Hepatocyte (in vitro differentiated cells): ENCODE data around the gene CREBBP. TPM values are rescaled to one million over a fixed set of nuclear protein-coding genes. Genes with fewer than 3 reads are reported as not detected.

Experiments
- DNase-seq: peaks from one replicate; pipeline ENCODE4 v3.0.0-alpha.2; 2016; ENCODE audit warnings: low spot score
- H2AFZ ChIP-seq: fragments of 200-600 bp; sonication (generic); 2 replicates; pipeline ENCODE4 v1.6.0; 2016; ENCODE audit warnings: antibody characterized with exemption, mild to moderate bottlenecking
- H3K27ac ChIP-seq: fragments of 200-600 bp; sonication (generic); 2 replicates; pipeline ENCODE4 v1.5.1; 2016; ENCODE audit warnings: mild to moderate bottlenecking
- H3K27me3 ChIP-seq: fragments of 200-600 bp; sonication (generic); 2 replicates; pipeline ENCODE4 v1.6.1; 2016
- H3K36me3 ChIP-seq: fragments of 200-600 bp; sonication (generic); replicated peaks from 2 replicates; pipeline ENCODE4 v1.5.1; 2016; ENCODE audit warnings: low read depth; ENCODE audit not compliant: insufficient read depth
- H3K4me1 ChIP-seq: fragments of 200-600 bp; sonication (generic); 2 replicates; pipeline ENCODE4 v1.5.1; 2016; ENCODE audit warnings: mild to moderate bottlenecking, moderate library complexity; ENCODE audit not compliant: insufficient read depth
- H3K4me2 ChIP-seq: fragments of 200-600 bp; sonication (generic); 2 replicates; pipeline ENCODE4 v1.6.0; 2016
- H3K4me3 ChIP-seq: fragments of 200-600 bp; sonication (generic); 2 replicates; pipeline ENCODE4 v1.5.1; 2016; ENCODE audit warnings: mild to moderate bottlenecking
- H3K79me2 ChIP-seq: fragments of 200-600 bp; sonication (generic); 2 replicates; pipeline ENCODE4 v1.6.0; 2017; ENCODE audit warnings: mild to moderate bottlenecking
- H3K9me2 ChIP-seq: fragments of 200-600 bp; sonication (generic); replicated peaks from 2 replicates; pipeline ENCODE4 v1.6.0; 2017; ENCODE audit warnings: mild to moderate bottlenecking; ENCODE audit not compliant: insufficient read depth
- H3K9me3 ChIP-seq: fragments of 200-600 bp; sonication (generic); 2 replicates; pipeline ENCODE4 v1.5.1; 2016; ENCODE audit warnings: low read depth, mild to moderate bottlenecking
- H4K20me1 ChIP-seq: fragments of 200-600 bp; sonication (generic); 2 replicates; pipeline ENCODE4 v1.6.0; 2016; ENCODE audit warnings: mild to moderate bottlenecking; ENCODE audit not compliant: insufficient read depth, poor library complexity, severe bottlenecking
- CTCF ChIP-seq: fragments of 200-600 bp; sonication (generic); IDR thresholded peaks from 2 replicates; pipeline ENCODE4 v1.5.1; 2016; ENCODE audit warnings: antibody characterized with exemption, mild to moderate bottlenecking; ENCODE audit not compliant: poor library complexity
- EZH2 ChIP-seq: fragments of 200-600 bp; sonication (generic); IDR thresholded peaks from 2 replicates; pipeline ENCODE4 v1.6.1; 2016; ENCODE audit warnings: antibody characterized with exemption, mild to moderate bottlenecking, borderline replicate concordance
- EZH2phosphoT487 ChIP-seq: fragments of 200-600 bp; sonication (generic); IDR thresholded peaks from one replicate; pipeline ENCODE4 v1.6.1; 2018; ENCODE audit warnings: antibody characterized with exemption, mild to moderate bottlenecking, low read depth, moderate library complexity; ENCODE audit not compliant: unreplicated experiment, severe bottlenecking
- WGBS: methylation state at CpG from one replicate; pipeline ENCODE4 v1.1.6; 2016; ENCODE audit warnings: low lambda C conversion rate; ENCODE audit errors: missing lambda C conversion rate; 5-methylcytosine and 5-hydroxymethylcytosine counted together
- polyA plus RNA-seq: library from polyadenylated mRNA; unstranded; fragments of >200 nt; fragmentation: Nextera tagmentation; extraction: Ambion mirVana; gene quantifications from 2 replicates; pipeline ENCODE4 v1.2.1, GENCODE V29; 2016
- total RNA-seq: library from RNA; depleted of rRNA; stranded (reverse); fragments of >200 nt; gene quantifications from 2 replicates; pipeline ENCODE4 v1.2.3, GENCODE V29; 2014

CREBBP gene
- total and polyA plus RNA-seq, 2 experiments from 2014 or later = 18.9 to 31.5 TPM

DNA sequence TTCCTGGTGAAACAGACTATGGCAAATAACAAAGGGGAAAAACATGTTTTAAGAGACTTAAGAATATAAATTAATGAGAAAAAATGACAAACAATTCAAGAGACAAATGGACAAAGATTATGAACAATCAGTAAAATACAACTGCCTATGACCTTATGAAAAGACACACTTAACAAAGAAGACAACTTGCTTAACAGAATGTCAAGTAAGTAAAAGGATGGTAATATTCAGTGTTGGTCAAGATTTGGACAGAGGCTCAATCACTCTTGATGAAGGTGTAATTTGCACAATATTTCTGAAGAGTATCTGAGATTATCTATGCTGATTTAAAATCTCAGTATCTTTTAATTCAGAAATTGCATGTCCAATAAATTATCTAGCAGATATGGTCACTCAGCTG, 34.4 kb downstream of the CREBBP start:
- Histone ChIP-seq H3K4me3 (no peak overlapping the region), H3K9me2 (no peaks in the 10 kb centered on the region), H3K27ac (no peak overlapping the region), H2AFZ (no peak overlapping the region), H3K36me3 (no peaks in the 10 kb centered on the region), H4K20me1 (peaks cover 95% of the 10 kb centered on the region), H3K9me3 (no peaks in the 10 kb centered on the region), H3K4me1 (peaks cover 3% of the 10 kb centered on the region), H3K27me3 (no peaks in the 10 kb centered on the region), H3K79me2 (peaks cover 95% of the 10 kb centered on the region), H3K4me2 (no peak overlapping the region)
- no peak for TF ChIP-seq CTCF
- no peak for TF ChIP-seq EZH2
- TF ChIP-seq EZH2phosphoT487 = no peak
- no peak for DNase-seq

- no peak for DNase-seq
- Histone ChIP-seq H3K4me1 (peaks cover 3% of the 10 kb centered on the region), H3K36me3 (no peaks in the 10 kb centered on the region), H3K9me2 (no peaks in the 10 kb centered on the region), H3K4me3 (no peak overlapping the region), H3K27ac (peak overlapping the region; percentile 23), H4K20me1 (peaks cover 96% of the 10 kb centered on the region), H3K4me2 (no peak overlapping the region), H3K27me3 (no peaks in the 10 kb centered on the region), H2AFZ (no peak overlapping the region), H3K79me2 (peaks cover 98% of the 10 kb centered on the region), H3K9me3 (no peaks in the 10 kb centered on the region)
- 58% methylated on average over 3 of the region's 3 CpGs for whole genome bisulfite sequencing
- TF ChIP-seq EZH2 (no peak), CTCF (no peak), EZH2phosphoT487 (no peak)
Observed at GRCh38 chr16:3842994-3843393, 37.5 kb downstream of the CREBBP start.

DNA sequence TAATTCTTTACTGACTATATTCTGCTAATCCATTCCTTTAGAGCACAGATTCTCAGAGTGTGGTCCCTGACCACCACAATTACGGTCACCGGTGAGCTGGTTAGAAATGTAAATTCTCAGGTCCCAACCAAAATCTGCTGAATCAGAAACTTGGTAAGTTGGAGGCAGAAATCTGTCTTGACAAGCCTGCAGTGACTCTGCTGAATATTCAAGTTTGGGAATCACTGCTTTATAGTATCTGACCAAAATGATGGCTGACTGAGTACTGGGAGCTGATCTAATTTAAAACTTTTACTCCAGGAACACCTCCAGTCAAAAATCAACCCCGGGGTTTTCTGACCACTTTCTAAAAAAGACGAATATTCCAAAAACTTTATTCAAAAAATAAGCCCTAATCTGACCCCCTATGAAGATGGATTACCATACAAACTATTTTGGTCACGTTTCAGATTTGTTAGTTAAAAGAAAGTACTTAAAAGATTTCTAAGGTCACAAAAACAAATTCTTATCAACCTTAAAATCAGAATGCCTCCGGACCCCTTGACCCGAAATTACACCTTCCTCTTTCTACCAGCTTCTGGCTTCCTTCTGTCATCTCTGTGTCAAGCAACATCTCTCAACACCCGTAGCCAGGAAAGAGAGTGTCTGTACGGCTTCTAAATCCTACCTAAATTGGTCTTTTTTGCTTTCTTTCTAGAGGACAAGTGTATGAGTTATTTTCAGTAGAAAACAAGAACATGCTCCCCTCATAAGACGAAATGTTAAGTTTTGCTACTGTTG, 38.6 kb downstream of the CREBBP start:
- peaks cover 3% of the 10 kb centered on the region for H3K4me1 ChIP-seq
- DNase-seq = no peak
- TF ChIP-seq EZH2 = no peak
- no peak for TF ChIP-seq CTCF
- no peak for TF ChIP-seq EZH2phosphoT487
- WGBS = 70% methylated on average over 10 of the region's 10 CpGs
- H3K4me2 ChIP-seq = no peak overlapping the region
- no peaks in the 10 kb centered on the region for H3K27me3 ChIP-seq
- H3K27ac ChIP-seq = no peak overlapping the region
- H4K20me1 ChIP-seq = peaks cover 96% of the 10 kb centered on the region
- H3K36me3 ChIP-seq = no peaks in the 10 kb centered on the region
- no peak overlapping the region for H3K4me3 ChIP-seq
- H3K9me2 ChIP-seq = no peaks in the 10 kb centered on the region
- H3K79me2 ChIP-seq = peaks cover 98% of the 10 kb centered on the region
- H3K9me3 ChIP-seq = no peaks in the 10 kb centered on the region
- no peak overlapping the region for H2AFZ ChIP-seq
